Activated CD8-positive, alpha-beta memory T cell treated with anti-CD3 and anti-CD28 coated beads for 1 hour (primary cell): ENCODE results near the gene PLXDC1.
"Not testable (repeated sequence)": the region's sequence is repeated elsewhere in the genome, so short reads cannot be mapped to it uniquely, and the experiment has no call there.

Source experiments
- DNase-seq, 2 donors: peaks; one replicate each; pipeline ENCODE4 v3.0.0-alpha.2; 2020; ENCODE audit warnings: low read depth in 1 of 2; ENCODE audit errors: extremely low read depth in 1 of 2

PLXDC1 gene

DNA sequence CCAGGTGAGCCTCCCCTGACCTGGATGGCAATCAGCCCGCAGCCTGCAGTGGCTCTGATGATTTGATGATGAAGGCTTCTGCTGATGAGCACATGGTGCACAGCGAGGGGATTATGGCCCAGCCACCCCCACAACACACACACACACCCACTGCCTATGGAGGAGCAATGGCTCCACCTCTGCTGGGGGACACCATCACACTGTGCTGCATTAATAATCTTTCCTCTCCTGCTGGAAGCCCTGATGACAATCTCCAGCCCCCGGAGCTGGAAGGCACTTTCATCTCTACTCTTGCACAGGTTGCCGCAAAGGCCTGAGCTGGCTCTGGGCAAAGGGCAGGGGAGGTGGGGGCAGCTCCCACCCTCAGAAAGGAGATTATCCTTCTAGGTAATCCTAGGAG lies 79.9 kb downstream of the PLXDC1 start:
- DNase-seq, result no peak

DNA sequence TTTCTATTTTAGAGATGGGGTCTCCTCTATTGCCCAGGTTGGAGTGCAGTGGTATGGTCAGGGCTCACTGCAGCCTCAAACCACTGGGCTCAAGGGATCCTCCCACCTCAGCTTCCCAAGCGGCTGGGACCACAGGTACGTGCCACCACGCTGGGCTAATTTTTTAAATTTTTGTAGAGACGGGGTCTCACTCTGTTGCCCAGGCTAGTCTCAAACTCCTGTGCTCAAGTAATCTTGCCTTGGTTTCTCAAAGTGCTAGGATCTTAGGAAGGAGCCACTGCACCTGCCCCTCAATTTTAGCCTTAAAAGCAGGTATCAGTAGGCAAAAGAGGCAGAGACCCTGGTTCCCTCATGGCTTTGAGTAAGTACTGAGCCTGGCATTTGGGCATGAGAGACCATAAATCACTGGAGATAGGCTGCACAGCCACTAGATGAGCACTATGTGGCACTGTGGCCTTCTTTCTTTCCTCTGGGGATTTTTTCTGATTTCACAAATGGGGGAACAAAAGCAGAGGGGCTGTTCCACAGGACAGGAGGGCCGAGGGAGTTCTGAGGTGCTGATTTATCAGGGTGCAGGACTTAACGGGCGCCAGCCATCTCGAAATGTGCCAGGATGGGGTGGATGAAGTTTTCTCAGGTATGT lies 82.2 kb downstream of the PLXDC1 start:
- peak in 1 of 2 donors; percentile 11 for DNase-seq

DNA sequence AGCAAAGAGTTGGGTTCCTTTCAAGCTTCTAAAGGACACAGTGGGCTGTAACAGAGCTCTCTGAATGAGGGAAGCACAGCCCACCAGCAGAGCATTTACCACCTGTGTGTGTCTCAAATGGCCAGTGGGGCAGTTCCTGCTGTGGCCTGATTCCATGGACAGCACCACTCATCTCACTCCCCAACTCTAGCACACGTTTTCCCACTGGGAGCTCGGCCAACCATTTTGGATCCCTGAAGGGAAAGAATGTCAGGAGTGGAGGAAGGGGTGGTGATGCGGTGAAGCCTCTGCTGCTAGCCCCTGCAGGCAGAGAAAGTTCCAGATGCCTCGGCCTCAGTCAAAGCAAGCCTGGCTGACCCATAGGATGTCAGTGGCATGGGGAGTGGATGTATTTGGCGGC lies 86.6 kb downstream of the PLXDC1 start:
- DNase-seq, result no peak

DNA sequence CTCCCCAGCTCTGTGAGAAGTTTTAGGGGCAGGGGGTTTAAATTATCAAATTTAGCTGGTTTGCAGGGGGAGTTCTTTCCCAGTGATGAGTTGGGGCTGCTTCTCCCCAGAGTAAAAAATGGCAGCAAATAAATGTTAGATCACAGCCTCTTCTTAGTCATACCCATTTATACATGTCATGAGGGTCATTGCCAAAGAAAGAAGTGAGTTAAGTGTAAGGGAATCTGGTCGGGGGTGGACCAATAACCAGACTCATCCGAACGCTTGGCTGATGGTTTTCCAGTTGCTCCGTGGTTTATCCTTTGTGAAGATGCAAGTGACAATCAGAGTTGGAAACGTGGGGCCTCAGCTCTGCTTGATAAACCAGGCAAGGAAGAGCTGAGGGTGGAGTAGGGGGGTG lies 87.1 kb downstream of the PLXDC1 start:
- no peak for DNase-seq

DNA sequence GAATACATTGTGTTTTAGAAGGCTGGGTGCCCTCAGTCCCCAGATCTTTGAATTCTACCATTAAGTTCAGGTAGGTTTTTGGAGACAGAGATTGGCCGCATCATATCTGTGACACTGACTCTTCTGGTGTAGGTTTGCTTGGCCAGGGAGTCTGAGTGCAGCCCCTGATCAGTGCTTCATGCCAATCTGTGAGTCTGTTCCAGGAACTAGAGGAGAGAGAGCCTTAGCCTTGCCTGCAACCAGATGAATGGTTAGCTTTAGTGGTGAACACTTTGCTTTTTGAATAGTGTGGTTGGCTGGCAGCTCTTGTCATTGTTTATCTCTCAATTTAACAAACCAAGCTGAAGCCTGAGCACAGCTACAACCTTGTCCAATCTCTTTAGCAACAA lies 87.8 kb downstream of the PLXDC1 start:
- no peak for DNase-seq

DNA sequence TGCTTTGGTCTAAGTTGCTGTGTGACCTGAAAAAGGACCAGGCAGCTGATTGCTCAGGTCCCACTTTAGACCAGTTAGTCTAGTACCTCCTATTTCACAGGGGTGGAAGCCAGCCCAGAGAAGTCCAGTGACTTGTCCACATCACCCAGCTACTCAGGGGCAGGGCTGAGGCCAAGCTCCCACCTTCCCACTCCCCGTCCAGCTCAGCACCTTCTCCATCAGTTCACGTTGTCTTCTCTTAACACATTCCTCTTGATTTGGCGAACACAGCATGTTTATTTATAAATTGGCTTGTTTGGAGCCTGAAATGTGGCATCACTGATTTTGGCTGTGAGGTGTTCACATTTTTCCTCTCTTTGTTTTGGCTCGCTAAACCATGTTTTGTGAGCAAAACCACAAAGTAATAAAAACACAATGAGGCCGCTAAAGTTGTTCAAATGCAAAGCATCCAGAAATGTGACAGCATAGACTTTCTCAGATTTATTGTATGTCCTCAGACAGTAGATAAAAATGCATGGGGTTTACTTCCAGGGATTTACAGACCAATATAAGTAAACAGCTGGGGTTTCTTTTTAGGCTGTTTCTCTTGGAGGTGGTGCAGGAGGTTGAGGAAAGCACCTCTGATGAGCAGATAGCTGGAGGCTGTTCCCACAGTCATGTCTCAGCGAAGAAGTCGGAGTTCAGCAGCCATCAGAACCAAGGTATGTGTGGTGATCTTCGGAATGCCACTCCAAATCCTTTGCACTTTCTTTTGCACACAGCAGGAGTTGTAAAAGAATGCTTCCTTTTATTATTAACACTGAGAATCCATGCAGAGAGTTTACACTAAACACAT lies 88.4 kb downstream of the PLXDC1 start:
- no peak for DNase-seq

DNA sequence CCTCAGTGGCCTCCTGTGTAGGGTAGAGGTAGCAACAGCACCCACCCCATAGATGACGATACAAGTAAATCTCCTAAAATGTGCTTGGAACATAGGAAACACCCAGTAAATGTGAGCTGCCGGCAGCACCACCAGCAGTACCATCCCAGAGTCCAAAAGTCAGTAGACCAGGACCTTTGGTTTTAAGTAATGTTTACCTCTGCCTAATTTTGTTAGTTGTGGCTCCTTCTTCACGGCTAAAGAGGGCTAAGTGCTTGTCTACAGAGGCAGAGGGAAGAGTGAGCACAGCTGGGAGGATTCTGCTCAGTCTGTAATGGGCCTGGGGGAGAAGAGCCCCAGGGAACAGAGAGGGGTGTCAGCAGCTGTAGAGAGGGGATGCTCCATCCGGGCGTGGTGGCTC lies 92.9 kb downstream of the PLXDC1 start:
- DNase-seq, result no peak

DNA sequence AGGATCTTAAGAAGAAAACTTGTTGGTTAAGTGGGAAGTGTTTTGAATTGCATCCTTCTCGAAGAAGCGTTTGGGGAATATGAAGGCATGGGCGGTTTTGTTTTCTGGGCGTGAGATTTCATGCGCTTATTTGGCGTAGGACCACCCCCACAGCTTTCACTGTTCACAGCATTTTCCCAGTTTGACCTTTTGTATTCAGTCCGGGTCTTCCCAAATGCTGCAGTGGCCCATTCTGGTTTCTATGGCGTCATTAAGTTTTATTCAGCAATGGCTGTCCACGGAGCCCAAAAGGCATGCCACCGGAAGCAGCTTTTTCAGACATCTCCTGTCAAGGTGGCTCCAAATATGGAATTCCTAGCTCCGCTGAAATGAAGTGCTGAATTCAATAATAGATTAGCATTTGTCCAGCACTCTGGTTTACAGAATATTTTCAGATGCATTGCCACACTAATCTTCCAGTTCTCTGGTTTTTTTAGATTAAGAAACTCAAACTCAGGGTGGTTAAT lies 93.7 kb downstream of the PLXDC1 start:
- DNase-seq, result no peak

DNA sequence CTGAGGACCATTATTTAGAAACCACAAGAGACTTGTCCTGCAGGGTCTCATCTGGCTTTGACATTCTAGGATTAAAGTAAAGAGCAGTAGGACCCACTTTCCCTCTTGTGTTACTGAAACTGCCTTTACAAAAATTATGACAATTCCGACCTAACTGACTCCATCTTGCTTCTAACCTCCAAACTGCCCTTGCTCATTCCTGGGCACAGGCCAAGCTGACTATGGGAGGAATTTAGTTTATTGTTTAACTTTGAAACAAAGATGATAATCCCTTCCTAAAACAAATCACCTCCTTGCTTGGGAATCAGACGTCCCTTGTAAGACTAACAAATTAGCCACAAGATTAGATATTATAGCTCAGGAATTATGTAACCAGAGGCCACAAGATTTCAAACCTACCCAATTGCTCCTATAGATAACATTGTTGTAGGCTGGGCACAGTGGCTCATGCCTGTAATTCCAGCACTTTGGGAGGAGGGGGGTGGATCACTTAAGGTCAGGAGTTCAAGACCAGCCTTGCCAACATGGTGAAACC lies 97.3 kb downstream of the PLXDC1 start:
- no peak for DNase-seq

DNA sequence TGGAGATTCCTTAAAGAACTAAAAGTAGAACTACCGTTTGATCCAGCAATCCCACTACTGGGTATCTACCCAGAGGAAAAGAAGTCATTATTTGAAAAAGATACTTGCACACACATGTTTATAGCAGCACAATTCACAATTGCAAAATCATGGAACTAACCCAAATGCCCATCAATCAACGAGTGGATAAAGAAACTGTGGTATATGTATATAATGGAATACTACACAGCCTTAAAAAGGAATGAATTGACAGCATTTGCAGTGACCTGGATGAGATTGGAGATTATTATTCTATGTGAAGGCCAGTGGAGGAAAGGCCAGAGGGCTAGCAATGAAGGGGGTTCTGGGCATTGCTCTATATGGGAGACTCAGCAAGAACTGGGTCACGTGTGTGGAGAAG lies 99.0 kb downstream of the PLXDC1 start:
- DNase-seq, result not testable (repeated sequence)

DNA sequence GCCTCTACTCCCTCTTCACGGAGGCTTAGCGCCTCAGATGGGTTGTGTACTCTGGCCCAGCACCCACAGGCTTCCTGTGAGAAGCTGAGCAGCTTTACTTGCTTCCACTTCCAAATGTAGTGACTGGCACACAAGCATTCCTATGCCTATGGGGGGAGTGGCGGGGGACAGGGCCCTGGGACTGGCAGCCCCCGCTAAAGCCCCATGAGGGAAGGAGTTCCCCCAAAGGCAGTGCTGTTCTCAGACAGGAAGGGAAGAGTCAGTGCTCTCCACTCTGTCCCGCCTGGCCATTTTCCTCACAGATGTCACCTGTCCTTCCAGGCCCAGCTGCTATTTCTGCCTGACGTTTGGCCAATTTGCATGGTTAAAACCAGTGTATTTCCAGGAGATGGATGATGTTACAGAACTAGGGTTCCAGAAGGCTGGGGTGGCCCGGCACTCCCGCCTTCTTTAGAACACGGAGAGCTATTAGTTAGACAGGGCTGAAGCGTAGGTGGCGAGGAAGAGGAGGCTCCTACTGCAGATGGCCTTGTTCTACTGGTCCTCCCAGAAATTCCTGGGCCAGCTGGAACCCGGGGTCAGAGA lies 100.3 kb downstream of the PLXDC1 start:
- no peak for DNase-seq

DNA sequence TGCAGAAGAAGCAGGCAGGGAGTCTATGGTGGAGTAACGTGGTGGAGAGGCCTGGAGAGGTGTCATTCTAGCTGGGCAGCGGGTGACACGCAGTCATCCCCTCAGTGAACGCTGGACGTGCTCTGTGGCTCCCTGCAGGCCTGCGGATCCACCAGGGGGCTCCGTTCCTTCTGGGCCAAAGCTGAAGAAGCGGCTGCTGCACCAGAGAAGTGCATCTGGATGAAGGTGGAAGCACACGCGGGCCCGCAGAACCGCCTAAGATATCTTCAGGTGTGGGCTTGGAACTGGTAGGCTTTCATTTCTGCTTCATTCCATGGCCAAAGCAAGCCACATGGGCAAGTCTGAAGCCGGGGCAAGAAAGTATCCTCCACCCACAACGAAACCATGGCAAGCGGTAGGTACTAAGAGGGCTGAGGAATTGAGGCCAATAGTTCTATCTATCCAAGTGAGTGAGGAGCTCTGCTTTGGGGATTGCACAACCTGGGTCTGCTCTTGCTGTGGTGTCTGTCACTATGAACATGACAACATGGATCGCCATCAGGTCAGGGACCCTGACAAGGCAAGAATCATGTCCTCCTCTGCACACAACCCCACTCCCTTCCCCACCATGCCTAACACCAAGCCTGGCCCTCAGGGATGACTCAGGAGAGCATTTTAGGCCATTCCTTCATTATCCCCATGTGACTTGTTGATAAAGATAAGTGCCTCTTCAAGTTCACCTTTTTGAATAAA lies 105.3 kb downstream of the PLXDC1 start:
- DNase-seq, result no peak

DNA sequence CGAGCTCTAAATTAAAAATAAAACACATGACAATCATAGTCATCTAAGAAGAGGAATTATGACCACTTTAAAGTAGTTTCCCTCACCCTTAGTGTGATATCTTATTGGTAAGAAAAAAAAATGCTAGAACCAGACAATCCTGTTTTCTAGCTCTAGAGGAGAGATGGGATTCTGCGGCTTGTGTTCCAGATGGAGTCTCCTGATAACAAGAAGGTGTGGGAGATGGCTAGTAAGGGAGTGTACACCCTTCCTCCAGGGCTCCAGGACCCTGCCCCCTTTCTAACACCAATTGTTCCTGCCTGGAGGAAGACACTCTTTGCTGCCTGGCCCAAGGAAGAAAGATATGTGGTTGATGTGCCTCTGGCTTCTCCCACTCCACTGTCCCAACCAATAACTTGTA lies 115.4 kb downstream of the PLXDC1 start:
- DNase-seq, result no peak

DNA sequence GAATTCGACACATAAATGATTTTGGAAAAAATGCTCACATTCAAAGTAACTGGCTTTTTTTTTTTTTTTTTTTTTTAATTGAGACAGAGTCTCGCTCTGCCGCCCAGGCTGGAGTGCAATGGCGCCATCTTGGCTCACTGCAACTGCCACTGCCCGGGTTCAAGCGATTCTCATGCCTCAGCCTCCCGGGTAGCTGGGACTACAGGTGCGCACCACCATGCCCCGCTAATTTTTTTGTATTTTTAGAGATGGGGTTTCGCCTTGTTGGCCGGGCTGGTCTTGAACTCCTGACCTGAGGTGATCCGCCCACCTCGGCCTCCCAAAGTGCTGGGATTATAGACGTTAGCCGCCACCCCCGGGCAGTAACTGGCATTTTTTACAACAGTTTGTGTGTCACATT lies 115.9 kb downstream of the PLXDC1 start:
- DNase-seq, result not testable (repeated sequence)

DNA sequence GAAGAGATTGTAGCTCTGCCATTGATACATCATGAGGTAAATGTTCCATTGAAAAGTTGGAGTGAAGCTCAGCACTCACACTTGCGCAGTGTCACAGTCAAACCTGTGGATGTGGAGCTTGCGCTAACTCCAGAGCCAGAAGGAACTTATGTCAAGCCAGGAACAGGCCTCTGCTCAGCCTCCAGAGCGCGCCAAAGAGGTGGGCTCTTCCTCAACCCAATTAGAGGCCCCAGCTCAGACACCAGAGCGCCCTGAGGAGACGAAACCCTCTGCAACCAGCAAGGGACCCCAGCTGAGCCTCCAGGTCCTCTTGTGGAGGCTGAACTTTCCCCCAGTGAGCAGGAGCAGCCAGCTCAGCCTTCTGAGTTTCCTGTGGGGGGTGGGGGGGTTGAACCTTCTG lies 122.7 kb downstream of the PLXDC1 start:
- DNase-seq, result no peak

DNA sequence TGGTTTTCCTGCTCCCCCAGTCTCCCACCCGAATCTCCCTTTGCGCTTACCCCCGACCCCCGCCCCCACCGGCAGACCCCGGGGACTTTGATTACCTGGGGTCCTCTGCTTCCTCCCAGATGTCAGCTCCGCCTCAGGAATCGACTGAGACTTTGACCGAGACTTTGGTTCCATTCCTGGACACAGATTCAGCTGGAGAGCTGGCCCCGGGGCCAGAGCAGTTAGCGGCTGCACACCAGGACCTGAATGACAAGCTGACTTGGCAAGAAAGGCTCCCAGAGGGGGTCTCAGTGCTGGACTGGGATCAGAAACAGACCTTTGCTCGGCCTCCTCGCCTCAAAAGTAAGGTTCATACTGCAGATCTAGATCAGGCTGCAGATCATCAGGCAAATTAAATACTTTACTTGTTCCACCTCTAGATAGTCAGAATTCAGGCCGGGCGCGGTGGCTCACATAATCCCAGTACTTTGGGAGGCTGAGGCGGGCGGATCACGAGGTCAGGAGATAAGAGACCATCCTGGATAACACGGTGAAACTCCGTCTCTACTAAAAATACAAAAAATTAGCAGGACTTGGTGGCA lies 123.9 kb downstream of the PLXDC1 start:
- no peak for DNase-seq

DNA sequence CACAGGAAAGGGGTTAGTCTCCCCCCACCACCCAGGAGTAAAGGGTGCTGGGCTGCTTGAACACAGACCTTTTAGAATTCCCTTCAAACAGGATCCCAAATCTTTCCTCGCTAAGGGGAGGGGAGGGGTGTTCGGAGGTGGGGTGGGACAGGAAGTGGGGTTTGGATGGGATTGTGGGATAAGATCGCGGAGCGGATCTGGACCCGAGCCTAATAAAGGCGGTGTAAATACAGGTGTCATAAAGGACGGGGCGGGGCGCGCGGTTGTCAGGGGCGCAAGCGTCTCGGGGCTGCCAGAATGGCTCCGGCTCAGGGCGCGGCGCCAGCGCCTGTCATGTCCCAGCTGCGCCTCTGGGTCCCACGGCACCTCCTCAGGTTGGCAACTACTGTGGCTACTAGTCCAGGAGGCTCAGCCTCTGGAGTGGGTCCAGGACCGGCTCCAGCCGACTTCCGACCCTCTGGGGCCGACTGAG lies 124.4 kb downstream of the PLXDC1 start:
- peak in 1 of 2 donors; percentile 9 for DNase-seq

DNA sequence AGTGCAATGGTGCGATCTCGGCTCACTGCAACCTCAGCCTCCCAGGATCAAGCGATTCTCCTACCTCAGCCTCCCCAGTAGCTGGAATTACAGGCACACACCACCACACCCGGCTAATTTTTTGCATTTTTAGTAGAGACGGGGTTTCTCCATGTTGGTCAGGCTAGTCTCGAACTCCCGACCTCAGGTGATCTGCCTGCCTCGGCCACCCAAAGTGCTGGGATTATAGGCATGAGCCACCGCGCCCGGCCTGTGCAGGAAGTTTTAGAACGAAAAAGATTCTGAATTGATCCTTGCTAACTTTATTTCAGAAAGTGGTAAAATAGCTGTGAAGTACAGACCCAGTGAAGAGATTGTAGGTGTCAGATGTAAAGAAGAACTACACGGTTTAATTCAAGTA lies 125.1 kb downstream of the PLXDC1 start:
- DNase-seq, result not testable (repeated sequence)

DNA sequence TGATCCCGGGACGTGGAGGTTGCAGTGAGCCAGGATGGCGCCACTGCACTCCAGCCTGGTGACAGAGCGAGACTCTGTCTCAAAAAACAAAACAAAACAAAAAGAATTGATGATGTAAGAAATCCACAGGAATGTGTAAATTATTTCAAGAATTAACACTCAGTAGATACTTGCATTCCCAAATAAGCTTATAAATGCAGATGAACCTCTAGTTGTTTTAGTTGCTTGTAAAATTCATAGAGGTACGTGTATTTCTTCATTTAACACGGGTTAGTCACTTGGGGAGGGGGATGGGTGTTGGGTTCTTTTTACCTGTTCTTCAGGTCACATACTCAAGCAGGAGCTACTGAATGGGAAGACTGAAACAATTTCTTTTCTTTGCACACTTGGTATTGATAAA lies 128.5 kb downstream of the PLXDC1 start:
- DNase-seq, result no peak

DNA sequence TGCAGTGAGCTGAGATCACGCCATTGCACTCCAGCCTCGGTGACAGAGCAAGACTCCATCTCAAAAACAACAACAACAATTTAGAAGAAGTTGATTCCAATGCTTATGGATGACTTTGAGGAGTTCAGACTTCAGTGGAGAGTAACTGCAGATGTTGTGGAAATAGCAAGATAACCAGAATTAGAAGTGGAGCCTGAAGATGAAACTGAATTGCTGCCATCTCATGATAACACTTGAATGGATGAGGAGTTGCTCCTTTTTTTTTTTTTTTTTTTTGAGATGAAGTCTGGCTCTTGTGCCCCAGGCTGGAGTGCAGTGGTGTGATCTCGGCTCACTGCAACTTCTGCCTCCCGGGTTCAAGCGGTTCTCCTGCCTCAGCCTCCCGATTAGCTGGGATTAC lies 131.4 kb downstream of the PLXDC1 start:
- DNase-seq, result not testable (repeated sequence)
